SK-N-SH (cell line): ENCODE measurements around the gene AFF3.

ENCODE experiments used
- CTCF ChIP-seq: fragments of 200-600 bp; sonication (generic); IDR thresholded peaks from 2 replicates; pipeline ENCODE4 v1.6.1; 2017; ENCODE audit warnings: antibody characterized with exemption, mild to moderate bottlenecking, moderate library complexity
- EZH2phosphoT487 ChIP-seq: fragments of 200-600 bp; sonication (generic); IDR thresholded peaks from 2 replicates; pipeline ENCODE4 v1.6.1; 2017; ENCODE audit warnings: low read depth, mixed run types, mild to moderate bottlenecking, antibody characterized with exemption, moderate library complexity, borderline replicate concordance
- MAX ChIP-seq: IDR thresholded peaks from 2 replicates; pipeline ENCODE4 v1.4.0; 2012; ENCODE audit warnings: low read depth
- NRF1 ChIP-seq: IDR thresholded peaks from 2 replicates; pipeline ENCODE4 v1.6.1; 2012; ENCODE audit warnings: low read depth, mild to moderate bottlenecking, low read length
- RFX5 ChIP-seq: IDR thresholded peaks from 2 replicates; pipeline ENCODE4 v1.6.1; 2012; ENCODE audit warnings: mild to moderate bottlenecking, improper control_type of control experiment, low read length
- SMC3 ChIP-seq: IDR thresholded peaks from 2 replicates; pipeline ENCODE4 v1.6.1; 2012; ENCODE audit warnings: low read depth, low read length, improper control_type of control experiment
- USF2 ChIP-seq: fragments of 150-350 bp; IDR thresholded peaks from 2 replicates; pipeline ENCODE4 v1.6.1; 2017; ENCODE audit warnings: antibody characterized with exemption, low read length, low read depth, borderline replicate concordance

GRCh38 chr2:100000915-100001707, 141.3 kb downstream of the AFF3 start:
- TF ChIP-seq CTCF: no peak
- TF ChIP-seq NRF1: no peak
- TF ChIP-seq RFX5: no peak
- no peak for TF ChIP-seq USF2
- no peak for TF ChIP-seq SMC3
- TF ChIP-seq EZH2phosphoT487: no peak
- no peak for TF ChIP-seq MAX
